Esophagus (tissue), 2 donors: ENCODE measurements around the gene STRBP. TPM values are rescaled to one million over a fixed set of nuclear protein-coding genes. Genes with fewer than 3 reads are reported as not detected.

Experiments used
- H3K27ac ChIP-seq, 2 donors: one replicate each; pipeline ENCODE4 v1.5.1; 2013; ENCODE audit warnings: low read depth in 2 of 2, mild to moderate bottlenecking in 2 of 2, inconsistent platforms in 1 of 2, low read length in 1 of 2, moderate library complexity in 1 of 2
- H3K27me3 ChIP-seq, 2 donors: one replicate each; pipeline ENCODE4 v1.6.1; 2013; ENCODE audit warnings: low read length in 2 of 2, control low read depth in 1 of 2, mild to moderate bottlenecking in 1 of 2; ENCODE audit not compliant: insufficient read depth in 2 of 2, control insufficient read depth in 1 of 2
- H3K36me3 ChIP-seq, 2 donors: one replicate each; pipeline ENCODE4 v1.6.1; 2013; ENCODE audit warnings: low read length in 1 of 2; ENCODE audit not compliant: control insufficient read depth in 2 of 2, insufficient read depth in 2 of 2
- H3K4me1 ChIP-seq, 2 donors: one replicate each; pipeline ENCODE4 v1.6.1; 2013; ENCODE audit warnings: low read length in 1 of 2; ENCODE audit not compliant: control insufficient read depth in 2 of 2, insufficient read depth in 2 of 2
- H3K4me3 ChIP-seq, 2 donors: one replicate each; pipeline ENCODE4 v1.5.1; 2013; ENCODE audit warnings: low read length in 2 of 2, mild to moderate bottlenecking in 2 of 2, low read depth in 1 of 2, moderate library complexity in 1 of 2
- H3K9me3 ChIP-seq, 2 donors: one replicate each; pipeline ENCODE4 v1.6.1; 2013; ENCODE audit warnings: mild to moderate bottlenecking in 2 of 2, low read depth in 1 of 2, low read length in 1 of 2, moderate library complexity in 1 of 2; ENCODE audit not compliant: control insufficient read depth in 2 of 2, insufficient read depth in 1 of 2
- WGBS, 2 donors: extraction: QIAGEN DNeasy Blood & Tissue Kit; methylation state at CpG; one replicate each; pipeline ENCODE4 v1.1.7; 2013; 5-methylcytosine and 5-hydroxymethylcytosine counted together
- polyA plus RNA-seq, 2 donors: library from polyadenylated mRNA; stranded (reverse); fragments of 200-250 nt; gene quantifications; one replicate each; pipeline ENCODE4 v1.2.3, GENCODE V29; 2013
- donor health status: healthy with polysubstance abuse.
- donor health status: Bipolar disorder and iron deficiency.

STRBP gene
- polyA plus RNA-seq, 2 donors, result 16.9 to 26.9 TPM

DNA sequence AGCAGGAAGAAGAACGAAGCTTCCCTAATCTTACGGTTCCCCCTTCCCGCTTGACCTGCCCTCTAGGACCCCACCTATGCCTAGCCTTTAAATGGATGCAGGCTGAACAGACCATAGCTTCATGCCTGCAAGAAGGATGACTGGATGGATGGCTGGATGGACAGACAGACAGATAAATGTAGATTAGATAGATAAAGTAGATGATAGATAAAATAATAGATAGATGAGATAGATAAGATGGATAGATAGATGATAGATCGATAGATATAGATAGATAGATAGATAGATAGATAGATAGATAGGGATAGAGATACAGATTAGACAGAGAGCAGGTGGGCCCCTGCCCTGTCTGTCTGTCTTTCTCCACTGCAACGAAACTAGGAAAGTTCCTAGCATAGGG lies 162.9 kb downstream of the STRBP start:
- Histone ChIP-seq H3K9me3 (no peaks in the 10 kb centered on the region), H3K4me3 (no peak overlapping the region), H3K36me3 (peaks cover 37 to 44% of the 10 kb centered on the region in 2 donors), H3K27ac (no peak overlapping the region), H3K27me3 (no peaks in the 10 kb centered on the region), H3K4me1 (no peaks in the 10 kb centered on the region)
- 89 to 91% methylated on average over 5 of the region's 5 CpGs for WGBS, 2 donors

DNA sequence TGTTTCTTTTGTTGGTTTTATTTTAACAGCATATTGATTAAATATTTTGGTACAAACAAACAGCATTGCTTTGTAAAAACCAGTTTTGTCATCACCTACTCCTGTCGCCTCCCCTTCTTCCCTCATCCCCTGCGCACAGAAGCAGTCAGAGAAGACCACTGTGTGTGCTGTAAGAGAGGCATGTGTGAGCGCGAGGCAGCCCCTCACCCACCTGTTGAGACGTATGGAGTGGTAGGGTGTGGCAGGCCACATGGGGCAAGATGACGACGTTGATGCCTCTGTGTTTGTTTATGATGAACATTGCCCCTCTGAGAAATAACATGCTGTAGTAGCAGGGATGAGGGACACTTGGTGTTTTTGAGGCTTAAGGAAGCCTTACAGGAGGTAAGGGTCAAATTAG lies 163.6 kb downstream of the STRBP start:
- no peak overlapping the region for H3K4me3 ChIP-seq
- H3K27ac ChIP-seq, result no peak overlapping the region
- H3K27me3 ChIP-seq, result no peaks in the 10 kb centered on the region
- WGBS, 2 donors, result 72 to 81% methylated on average over 7 of the region's 7 CpGs
- no peaks in the 10 kb centered on the region for H3K4me1 ChIP-seq
- H3K36me3 ChIP-seq, result peaks cover 38 to 40% of the 10 kb centered on the region in 2 donors
- H3K9me3 ChIP-seq, result no peaks in the 10 kb centered on the region

DNA sequence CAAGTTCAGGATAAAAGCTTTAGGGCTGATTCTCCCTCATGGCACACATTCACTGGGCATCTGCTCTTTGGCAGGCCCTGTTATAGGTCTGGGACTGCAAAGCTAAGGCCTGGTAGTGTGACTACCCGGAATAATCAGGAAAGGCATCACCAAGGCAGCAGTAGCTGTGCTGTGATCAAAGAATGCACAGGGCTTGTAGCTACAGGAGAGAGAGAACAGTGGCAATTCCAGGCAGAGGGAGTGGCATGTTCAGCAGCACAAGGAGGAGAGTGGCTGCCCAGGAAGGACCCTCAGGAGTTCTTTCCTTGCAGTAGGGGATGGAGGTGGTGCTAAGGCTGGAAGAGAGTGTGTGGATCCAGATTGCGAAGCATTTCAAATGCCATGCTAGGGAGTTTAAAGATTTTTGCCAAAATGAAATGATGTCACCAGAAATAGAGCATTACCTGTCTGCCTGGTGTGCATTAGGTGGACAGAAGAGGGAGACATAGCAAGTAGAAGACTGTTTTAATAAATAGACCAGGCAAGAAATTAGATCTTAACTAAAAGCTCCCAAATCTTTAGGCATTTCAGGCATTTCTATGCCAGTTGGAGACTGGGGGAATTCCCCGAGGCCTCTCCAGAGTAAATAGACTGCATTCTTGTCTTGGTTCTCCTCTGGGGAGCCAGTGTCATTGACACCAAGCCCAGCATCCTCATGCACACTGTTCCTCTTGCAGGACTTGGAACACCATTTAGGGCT lies 165.8 kb downstream of the STRBP start:
- Histone ChIP-seq H3K9me3 (no peaks in the 10 kb centered on the region), H3K27ac (peak overlapping the region in 1 of 2 donors; percentile 34), H3K36me3 (peaks cover 40 to 41% of the 10 kb centered on the region in 2 donors), H3K27me3 (no peaks in the 10 kb centered on the region), H3K4me1 (no peaks in the 10 kb centered on the region), H3K4me3 (no peak overlapping the region)
- 55 to 61% methylated on average over 3 of the region's 3 CpGs for WGBS, 2 donors

DNA sequence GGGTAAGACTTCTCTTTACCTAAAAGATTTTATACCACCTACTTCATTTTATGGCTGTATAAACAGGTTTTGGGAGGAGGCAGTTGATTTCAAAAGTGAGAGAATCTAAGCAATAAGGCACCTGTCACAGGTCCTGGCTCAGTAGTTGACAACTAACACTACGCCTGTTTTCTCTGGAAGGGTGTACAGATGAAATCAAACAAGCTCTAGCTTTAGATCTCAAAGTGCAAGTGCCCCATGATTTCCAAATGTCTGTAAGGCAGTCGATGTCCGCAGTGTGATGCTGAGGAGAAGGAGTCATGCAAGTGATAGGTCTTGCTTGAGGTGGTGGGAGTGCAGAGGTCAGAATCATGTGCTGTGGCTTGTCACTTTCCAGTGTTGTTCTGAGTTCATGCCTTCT lies 168.8 kb downstream of the STRBP start:
- no peaks in the 10 kb centered on the region for H3K27me3 ChIP-seq
- H3K4me1 ChIP-seq, result no peaks in the 10 kb centered on the region
- H3K4me3 ChIP-seq, result no peak overlapping the region
- H3K36me3 ChIP-seq, result peaks cover 36 to 38% of the 10 kb centered on the region in 2 donors
- H3K27ac ChIP-seq, result no peak overlapping the region
- H3K9me3 ChIP-seq, result no peaks in the 10 kb centered on the region
- WGBS, 2 donors, result 96 to 97% methylated on average over 3 of the region's 3 CpGs

DNA sequence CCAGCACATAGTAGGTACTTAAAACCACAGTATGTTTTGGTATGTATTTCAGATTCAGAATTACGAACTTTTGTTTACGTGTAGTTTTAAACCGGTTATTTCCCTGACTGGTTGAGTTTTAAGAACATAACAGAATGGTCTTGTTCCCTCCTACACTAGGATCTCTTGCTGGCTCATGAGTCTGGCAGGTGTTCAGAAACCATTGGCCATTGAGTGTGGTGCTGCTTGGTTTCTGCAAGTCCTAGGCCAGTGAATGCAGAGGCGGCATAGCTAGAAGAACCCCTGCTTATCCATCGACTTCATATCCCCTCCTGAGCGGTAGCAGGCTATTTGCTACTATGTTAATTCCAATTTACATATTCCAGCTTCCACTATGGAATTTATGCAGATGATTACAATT lies 169.3 kb downstream of the STRBP start:
- 89 to 90% methylated on average over 6 of the region's 6 CpGs for WGBS, 2 donors
- H3K27me3 ChIP-seq, result no peaks in the 10 kb centered on the region
- H3K9me3 ChIP-seq, result no peaks in the 10 kb centered on the region
- no peaks in the 10 kb centered on the region for H3K4me1 ChIP-seq
- peaks cover 34 to 38% of the 10 kb centered on the region in 2 donors for H3K36me3 ChIP-seq
- H3K27ac ChIP-seq, result no peak overlapping the region
- no peak overlapping the region for H3K4me3 ChIP-seq

DNA sequence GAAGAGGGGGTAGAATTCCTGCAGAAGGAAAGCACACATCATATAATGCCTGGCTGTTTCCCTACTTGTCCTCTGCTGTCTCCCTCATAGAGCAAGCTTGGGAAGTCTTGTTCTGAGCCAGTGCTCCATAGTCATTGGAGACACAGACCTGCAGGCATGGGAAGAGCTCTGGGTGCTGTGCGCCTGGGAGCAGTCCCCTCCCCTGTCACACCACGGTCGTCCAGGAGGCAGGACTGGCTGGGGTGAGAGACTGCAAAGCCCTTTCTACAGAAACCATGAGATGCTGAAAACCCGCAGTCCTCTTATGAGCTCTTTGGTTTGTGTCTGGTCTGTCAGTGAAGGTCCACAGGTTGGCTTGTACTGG lies 170.3 kb downstream of the STRBP start:
- no peak overlapping the region for H3K4me3 ChIP-seq
- H3K27me3 ChIP-seq, result no peaks in the 10 kb centered on the region
- peaks cover 32 to 37% of the 10 kb centered on the region in 2 donors for H3K36me3 ChIP-seq
- no peaks in the 10 kb centered on the region for H3K9me3 ChIP-seq
- no peaks in the 10 kb centered on the region for H3K4me1 ChIP-seq
- H3K27ac ChIP-seq, result no peak overlapping the region
- 79 to 82% methylated on average over 4 of the region's 4 CpGs for WGBS, 2 donors

DNA sequence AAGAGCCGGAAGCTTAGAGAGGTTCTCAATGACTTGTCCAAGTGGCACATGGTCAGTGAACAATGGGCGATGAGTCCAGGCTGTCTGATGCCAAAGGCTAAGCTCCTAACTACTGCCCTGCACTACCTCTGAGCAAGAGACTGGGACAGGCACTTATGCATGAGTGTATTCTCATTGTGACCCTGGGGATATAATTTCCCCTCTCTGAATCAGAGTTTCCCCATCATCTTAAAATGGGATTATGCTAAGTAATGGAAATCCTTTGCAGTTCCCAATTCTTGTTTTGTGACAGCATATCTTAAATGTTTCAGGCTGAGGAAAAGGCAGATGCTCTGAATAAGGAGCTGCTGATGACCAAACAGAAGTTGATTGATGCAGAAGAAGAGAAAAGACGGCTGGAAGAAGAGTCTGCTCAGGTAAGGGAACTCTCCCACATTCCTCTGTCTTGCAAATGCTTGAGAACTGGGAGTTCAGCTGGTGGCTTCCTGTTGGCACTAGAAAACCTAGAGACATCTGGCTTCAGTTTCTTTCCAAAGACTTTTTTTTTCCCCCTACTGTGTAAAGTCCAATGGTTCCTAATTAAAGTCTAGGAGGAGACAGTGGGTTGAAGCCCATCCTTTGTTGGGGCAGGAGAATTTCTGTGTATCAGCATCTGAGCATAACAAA lies 170.8 kb downstream of the STRBP start:
- 90 to 94% methylated on average over 3 of the region's 3 CpGs for WGBS, 2 donors

DNA sequence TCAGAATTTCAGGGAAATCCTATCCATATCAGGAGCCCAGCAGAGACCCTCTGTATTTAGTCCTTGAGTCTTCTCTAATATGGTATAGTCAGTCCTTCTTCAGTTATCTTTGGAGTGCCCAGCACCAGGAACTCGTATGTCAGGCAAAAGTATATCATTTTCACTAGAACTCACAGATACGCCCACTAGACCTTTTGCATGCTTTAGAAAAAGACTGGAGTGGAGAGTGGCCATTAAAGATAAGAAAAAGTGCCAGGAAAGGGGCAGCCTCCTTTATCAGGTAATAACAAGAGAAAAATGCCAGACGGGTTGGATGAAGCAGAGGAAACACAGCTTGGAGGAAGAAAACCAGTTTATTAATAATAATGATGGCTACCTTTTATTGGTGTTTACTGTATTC lies 171.4 kb downstream of the STRBP start:
- no peaks in the 10 kb centered on the region for H3K27me3 ChIP-seq
- peaks cover 24 to 33% of the 10 kb centered on the region in 2 donors for H3K36me3 ChIP-seq
- no peak overlapping the region for H3K4me3 ChIP-seq
- H3K4me1 ChIP-seq, result no peaks in the 10 kb centered on the region
- H3K27ac ChIP-seq, result no peak overlapping the region
- H3K9me3 ChIP-seq, result no peaks in the 10 kb centered on the region
- 60 to 90% methylated on average over 3 of the region's 3 CpGs for WGBS, 2 donors

More for the DNA sequence above, 170.8 kb downstream of the STRBP start:
- H3K4me3 ChIP-seq, result no peak overlapping the region
- no peak overlapping the region for H3K27ac ChIP-seq
- no peaks in the 10 kb centered on the region for H3K27me3 ChIP-seq
- no peaks in the 10 kb centered on the region for H3K9me3 ChIP-seq
- H3K36me3 ChIP-seq, result peaks cover 29 to 37% of the 10 kb centered on the region in 2 donors
- H3K4me1 ChIP-seq, result no peaks in the 10 kb centered on the region

DNA sequence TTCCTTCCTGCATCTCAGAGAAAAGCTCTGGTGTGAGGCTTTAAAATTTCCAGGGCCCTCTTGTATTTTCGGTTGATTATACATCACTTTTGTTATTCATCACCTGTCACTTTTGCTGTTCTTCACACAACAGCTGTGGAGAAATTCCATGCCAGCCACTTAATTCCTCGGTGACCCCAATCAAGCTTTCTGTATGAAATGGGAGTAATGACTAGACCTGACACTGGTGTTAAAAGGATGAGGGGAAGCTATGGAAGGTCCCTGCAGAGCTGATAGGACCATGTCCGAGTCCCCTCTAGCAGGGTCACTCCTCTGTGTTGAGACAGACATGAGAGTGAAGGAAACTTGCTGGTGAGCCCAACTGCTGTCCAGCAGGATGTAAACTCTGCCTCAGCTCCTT lies 175.2 kb downstream of the STRBP start:
- no peaks in the 10 kb centered on the region for H3K27me3 ChIP-seq
- no peak overlapping the region for H3K4me3 ChIP-seq
- 73 to 79% methylated on average over 3 of the region's 3 CpGs for WGBS, 2 donors
- H3K4me1 ChIP-seq, result no peaks in the 10 kb centered on the region
- H3K36me3 ChIP-seq, result peaks cover 8 to 24% of the 10 kb centered on the region in 2 donors
- H3K9me3 ChIP-seq, result no peaks in the 10 kb centered on the region
- H3K27ac ChIP-seq, result no peak overlapping the region

DNA sequence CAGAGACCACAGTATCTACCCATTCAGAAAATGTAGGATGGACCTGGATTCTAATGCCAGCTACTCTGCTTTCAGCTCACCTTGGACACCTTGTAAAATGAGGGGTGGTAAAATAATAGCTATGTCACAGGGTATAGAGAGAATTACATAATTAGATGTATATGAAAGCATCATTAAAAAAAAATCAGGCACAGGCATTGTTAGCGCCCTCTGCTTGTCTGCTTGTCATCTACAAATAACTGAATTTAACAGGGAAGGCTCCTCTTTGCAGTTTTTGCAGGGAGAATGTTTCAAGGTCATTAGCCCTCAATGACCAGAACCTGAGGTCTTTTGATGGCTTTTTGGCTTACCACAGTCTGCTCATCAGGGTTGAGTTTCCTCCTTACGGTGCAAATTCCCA lies 176.9 kb downstream of the STRBP start:
- Histone ChIP-seq H3K36me3 (peaks cover 0 to 17% of the 10 kb centered on the region in 2 donors), H3K4me3 (no peak overlapping the region), H3K27ac (no peak overlapping the region), H3K27me3 (no peaks in the 10 kb centered on the region), H3K4me1 (no peaks in the 10 kb centered on the region), H3K9me3 (no peaks in the 10 kb centered on the region)
- WGBS, 2 donors, result 87 to 89% methylated on average over 2 of the region's 2 CpGs
